ENCODE data around the gene IKBKG. TPM values are rescaled to one million over a fixed set of nuclear protein-coding genes. Genes with fewer than 3 reads are reported as not detected.
A peak's percentile ranks its signal among the peaks of the same experiment; 100 is the strongest.
"Not testable (repeated sequence)": the region's sequence is repeated elsewhere in the genome, so short reads cannot be mapped to it uniquely, and the experiment has no call there.

IKBKG gene
- total RNA-seq, 2 experiments from 2014 or later, result 32.7 to 33.0 TPM

DNA sequence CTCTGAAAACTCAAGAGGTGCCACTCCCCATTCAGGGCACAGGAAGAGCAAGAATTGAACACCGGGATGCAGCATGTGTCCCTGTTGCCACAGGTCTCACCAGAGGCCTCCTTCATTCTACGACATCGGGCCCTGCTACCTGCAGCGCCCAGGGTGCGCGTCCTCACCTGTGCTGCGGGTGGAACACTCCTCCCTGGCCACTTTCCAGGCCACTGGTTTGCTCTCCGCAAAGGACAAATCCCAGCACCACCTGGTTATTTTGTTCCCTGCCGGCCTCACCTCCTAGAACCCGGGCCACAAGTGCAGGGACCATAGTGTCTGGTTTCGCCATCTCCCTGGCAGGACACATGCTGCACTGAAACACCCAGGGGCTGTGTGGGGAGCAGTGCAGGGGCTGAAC is 17.1 kb upstream of the IKBKG start:
- no peak for ATAC-seq

GRCh38 chrX:154531626-154532025 is 15.8 kb upstream of the IKBKG start:
- POLR2A ChIA-PET, result no interaction called here
- CTCF ChIA-PET, result no interaction called here
- intact Hi-C loops (cut with DNase I, micrococcal nuclease), result loop anchor here in 1 of 2 experiments (5.0 kb wide), 1 partner anchor 44 kb away; the partner anchor contains the start of gene UBL4A

More for the DNA sequence above, 17.1 kb upstream of the IKBKG start:
- peaks cover 7% of the 10 kb centered on the region for H3K36me3 Mint-ChIP-seq (ENCODE audit: low read depth)
- CTCF ChIA-PET, result no interaction called here
- H3K9me3 Mint-ChIP-seq (ENCODE audit: low read depth), result no peaks in the 10 kb centered on the region
- no peak for DNase-seq
- POLR2A ChIA-PET, result no interaction called here
- H3K4me3 Mint-ChIP-seq, result no peak overlapping the region
- peaks cover 20% of the 10 kb centered on the region for H3K4me1 Mint-ChIP-seq
- intact Hi-C loops (cut with DNase I, micrococcal nuclease), result loop anchor here in 1 of 2 experiments (5.0 kb wide), 1 partner anchor 43 kb away; the partner anchor contains the start of gene UBL4A
- H3K27me3 Mint-ChIP-seq, result no peaks in the 10 kb centered on the region
- H3K27ac Mint-ChIP-seq, result no peak overlapping the region

DNA sequence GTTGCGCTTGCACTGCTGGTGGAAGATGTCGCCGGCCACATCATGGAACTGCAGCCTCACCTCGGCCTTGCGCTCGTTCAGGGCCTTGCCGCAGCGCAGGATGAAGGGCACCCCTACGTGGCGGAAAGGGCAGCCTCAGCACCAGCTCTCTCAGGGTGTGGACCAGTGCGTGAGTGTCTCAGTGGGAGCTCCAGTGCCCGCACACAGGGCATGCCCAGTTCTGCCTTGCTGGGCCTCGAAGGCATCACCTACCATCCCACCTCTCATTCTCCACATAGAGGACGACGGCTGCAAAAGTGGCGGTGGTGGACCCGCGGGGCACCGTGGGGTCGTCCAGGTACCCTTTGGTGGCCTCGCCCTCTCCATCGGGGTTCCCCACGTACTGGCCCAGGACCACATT is 14.7 kb upstream of the IKBKG start:
- DNase-seq (no peak), ATAC-seq (no peak)
- Mint-ChIP-seq H3K4me1 (peaks cover 3% of the 10 kb centered on the region), H3K27ac (no peak overlapping the region), H3K4me3 (no peak overlapping the region), H3K9me3 (ENCODE audit: low read depth) (no peaks in the 10 kb centered on the region), H3K36me3 (ENCODE audit: low read depth) (peaks cover 7% of the 10 kb centered on the region), H3K27me3 (no peaks in the 10 kb centered on the region)
- CTCF ChIA-PET, result interaction anchor here (0.7 kb wide), 1 partner anchor 11 kb away, joined by 3 read pairs; no protein-coding TSS in a partner anchor
- POLR2A ChIA-PET, result no interaction called here
- intact Hi-C loops (cut with DNase I, micrococcal nuclease), result loop anchor here in 1 of 2 experiments (5.0 kb wide), 1 partner anchor 45 kb away; the partner anchor contains the start of gene UBL4A

More at GRCh38 chrX:154531626-154532025, 15.8 kb upstream of the IKBKG start:
- Mint-ChIP-seq H3K9me3 (ENCODE audit: low read depth) (no peaks in the 10 kb centered on the region), H3K27me3 (no peaks in the 10 kb centered on the region), H3K4me1 (peaks cover 12% of the 10 kb centered on the region), H3K36me3 (ENCODE audit: low read depth) (peaks cover 7% of the 10 kb centered on the region), H3K4me3 (no peak overlapping the region), H3K27ac (no peak overlapping the region)
- DNase-seq (no peak), ATAC-seq (no peak)

DNA sequence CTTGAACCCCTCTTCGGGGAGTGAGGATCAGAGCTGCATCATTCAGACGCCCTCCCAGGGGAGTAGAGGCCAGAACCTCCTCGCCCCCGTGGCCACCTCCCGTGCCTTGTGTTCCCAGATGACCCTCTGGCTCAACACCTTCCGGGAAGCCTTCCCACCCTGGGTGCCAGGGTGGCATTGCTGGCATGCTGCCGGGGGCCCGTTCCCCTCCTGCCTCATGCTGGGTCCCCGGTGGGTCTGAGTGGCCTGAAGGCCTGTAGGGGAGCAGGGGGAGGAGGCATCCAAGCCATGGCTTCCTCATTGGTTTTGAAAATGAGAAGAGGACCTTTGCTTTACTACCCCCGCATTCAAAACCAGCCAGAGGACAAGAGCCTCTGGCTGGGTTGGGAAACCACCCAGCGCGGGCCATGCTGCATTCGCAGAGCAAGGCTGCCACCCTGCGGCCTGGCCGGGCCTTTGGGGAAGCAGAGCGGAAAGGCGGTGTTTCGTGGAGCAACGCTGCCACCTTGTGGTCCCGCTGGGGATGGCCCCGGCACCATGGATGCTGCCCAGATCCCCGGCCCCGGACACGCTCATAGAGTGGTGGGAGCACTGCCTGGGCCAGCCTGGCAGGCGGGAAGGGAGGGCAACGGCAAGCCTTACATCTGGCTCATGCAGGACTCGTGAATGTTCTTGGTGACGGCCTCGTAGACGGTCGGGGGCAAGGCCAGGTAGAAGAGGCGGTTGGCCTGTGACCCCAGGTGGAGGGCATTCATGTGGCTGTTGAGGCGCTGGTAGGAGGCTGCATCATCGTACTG is 12.7 kb upstream of the IKBKG start:
- CTCF ChIA-PET, result interaction anchor here (0.6 to 1.1 kb wide), 3 partner anchors 70 to 127 kb away, joined by 3 to 4 read pairs (median 3); no protein-coding TSS in a partner anchor
- no peaks in the 10 kb centered on the region for H3K27me3 Mint-ChIP-seq
- no peak overlapping the region for H3K4me3 Mint-ChIP-seq
- intact Hi-C loops (cut with DNase I, micrococcal nuclease), result loop anchor here (1.0 to 5.0 kb wide), 3 partner anchors 44 to 136 kb away; partner anchors contain the start of genes RPL10 (in 1 of the 2), SLC10A3 (in 1 of the 2) and UBL4A (in 1 of the 2)
- no peak overlapping the region for H3K27ac Mint-ChIP-seq
- peak; percentile 96 for ATAC-seq
- peak; percentile 93 for DNase-seq
- H3K4me1 Mint-ChIP-seq, result peaks cover 13% of the 10 kb centered on the region
- H3K9me3 Mint-ChIP-seq (ENCODE audit: low read depth), result no peaks in the 10 kb centered on the region
- H3K36me3 Mint-ChIP-seq (ENCODE audit: low read depth), result peaks cover 11% of the 10 kb centered on the region
- POLR2A ChIA-PET, result no interaction called here

GRCh38 chrX:154535892-154536291 is 11.5 kb upstream of the IKBKG start:
- Mint-ChIP-seq H3K9me3 (ENCODE audit: low read depth) (no peaks in the 10 kb centered on the region), H3K27me3 (no peaks in the 10 kb centered on the region), H3K27ac (no peak overlapping the region), H3K4me1 (peaks cover 13% of the 10 kb centered on the region), H3K36me3 (ENCODE audit: low read depth) (peaks cover 11% of the 10 kb centered on the region), H3K4me3 (no peak overlapping the region)
- intact Hi-C loops (cut with DNase I, micrococcal nuclease), result no loop called here
- DNase-seq, result no peak
- ChIA-PET CTCF (interaction anchor here (0.8 kb wide), 1 partner anchor 128 kb away, joined by 3 read pairs; no protein-coding TSS in a partner anchor), POLR2A (no interaction called here)
- no peak for ATAC-seq

GRCh38 chrX:154539077-154539476 is 8.3 kb upstream of the IKBKG start:
- intact Hi-C loops (cut with DNase I, micrococcal nuclease), result no loop called here
- ATAC-seq, result no peak

DNA sequence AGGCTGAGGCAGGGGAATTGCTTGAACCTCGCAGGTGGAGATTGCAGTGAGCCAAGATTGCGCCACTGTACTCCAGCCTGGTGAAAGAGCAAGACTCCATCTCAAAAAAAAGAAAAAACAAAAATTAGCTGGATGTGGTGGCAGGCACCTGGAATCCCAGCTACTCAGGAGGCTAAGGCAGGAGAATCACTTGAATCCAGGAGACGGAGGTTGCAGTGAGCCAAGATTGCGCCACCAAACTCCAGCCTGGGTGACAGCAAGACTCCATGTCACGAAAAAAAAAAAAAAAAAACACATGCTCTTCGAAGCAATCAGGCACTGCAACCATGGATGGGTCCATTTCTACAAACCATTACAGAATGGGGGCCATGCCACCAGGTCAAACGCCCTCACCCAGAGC is 7.1 kb upstream of the IKBKG start:
- H3K27ac Mint-ChIP-seq; H3K4me3 Mint-ChIP-seq; DNase-seq; H3K27me3 Mint-ChIP-seq; ATAC-seq; CTCF ChIA-PET; intact Hi-C loops (cut with DNase I, micrococcal nuclease); H3K9me3 Mint-ChIP-seq (ENCODE audit: low read depth): not testable (repeated sequence)
- Mint-ChIP-seq H3K36me3 (ENCODE audit: low read depth) (peaks cover 14% of the 10 kb centered on the region), H3K4me1 (peaks cover 32% of the 10 kb centered on the region)
- POLR2A ChIA-PET, result interaction anchor here (0.6 kb wide), 1 partner anchor 165 kb away, joined by 5 read pairs; no protein-coding TSS in a partner anchor

More at GRCh38 chrX:154539077-154539476, 8.3 kb upstream of the IKBKG start:
- no peaks in the 10 kb centered on the region for H3K27me3 Mint-ChIP-seq
- H3K36me3 Mint-ChIP-seq (ENCODE audit: low read depth), result peaks cover 13% of the 10 kb centered on the region
- no peak overlapping the region for H3K27ac Mint-ChIP-seq
- CTCF ChIA-PET, result no interaction called here
- POLR2A ChIA-PET, result no interaction called here
- no peak overlapping the region for H3K4me3 Mint-ChIP-seq
- no peaks in the 10 kb centered on the region for H3K9me3 Mint-ChIP-seq (ENCODE audit: low read depth)
- peaks cover 27% of the 10 kb centered on the region for H3K4me1 Mint-ChIP-seq
- no peak for DNase-seq

- ChIA-PET CTCF (interaction anchor here (0.7 kb wide), 1 partner anchor 567 kb away, joined by 3 read pairs; no protein-coding TSS in a partner anchor), POLR2A (no interaction called here)
- Mint-ChIP-seq H3K27ac (no peak overlapping the region), H3K27me3 (no peaks in the 10 kb centered on the region), H3K9me3 (ENCODE audit: low read depth) (no peaks in the 10 kb centered on the region), H3K4me1 (peaks cover 36% of the 10 kb centered on the region), H3K4me3 (no peak overlapping the region), H3K36me3 (ENCODE audit: low read depth) (peaks cover 15% of the 10 kb centered on the region)
- ATAC-seq, result no peak
- no peak for DNase-seq
- intact Hi-C loops (cut with DNase I, micrococcal nuclease), result no loop called here
Measured at GRCh38 chrX:154540897-154541535, 6.4 kb upstream of the IKBKG start.

DNA sequence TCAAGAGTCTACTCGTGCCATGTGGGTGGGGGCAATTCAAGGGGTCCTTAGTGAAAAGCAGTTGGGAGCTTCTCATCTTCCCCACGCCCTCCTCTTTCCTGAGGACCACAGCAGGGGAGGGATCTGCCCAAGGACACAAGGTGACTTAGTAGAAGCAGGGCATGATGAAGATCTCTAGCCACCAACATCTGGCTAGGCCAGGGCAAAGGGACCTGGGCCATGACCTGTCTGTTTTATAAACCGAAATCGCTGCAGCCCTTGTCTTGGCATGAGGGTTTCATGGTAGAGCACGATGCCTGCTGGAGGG is 5.9 kb upstream of the IKBKG start:
- DNase-seq, result no peak
- Mint-ChIP-seq H3K36me3 (ENCODE audit: low read depth) (peaks cover 18% of the 10 kb centered on the region), H3K9me3 (ENCODE audit: low read depth) (no peaks in the 10 kb centered on the region), H3K4me1 (peaks cover 39% of the 10 kb centered on the region), H3K27me3 (no peaks in the 10 kb centered on the region), H3K4me3 (no peak overlapping the region), H3K27ac (peak overlapping the region; percentile 95)
- ATAC-seq, result no peak
- CTCF ChIA-PET, result interaction anchor here (0.7 to 0.8 kb wide), 2 partner anchors 207 to 567 kb away, joined by 3 read pairs; no protein-coding TSS in a partner anchor
- POLR2A ChIA-PET, result no interaction called here
- intact Hi-C loops (cut with DNase I, micrococcal nuclease), result no loop called here

GRCh38 chrX:154541896-154542722 is 5.3 kb upstream of the IKBKG start:
- CTCF ChIA-PET, result interaction anchor here (0.8 to 1.0 kb wide), 2 partner anchors 15 to 206 kb away, joined by 3 to 4 read pairs; no protein-coding TSS in a partner anchor
- peak overlapping the region; percentile 95 for H3K27ac Mint-ChIP-seq
- no peaks in the 10 kb centered on the region for H3K9me3 Mint-ChIP-seq (ENCODE audit: low read depth)
- POLR2A ChIA-PET, result interaction anchor here (0.6 kb wide), 1 partner anchor 14 kb away, joined by 4 read pairs; no protein-coding TSS in a partner anchor
- ATAC-seq (no peak), DNase-seq (peak; percentile 60)
- intact Hi-C loops (cut with DNase I, micrococcal nuclease), result no loop called here
- no peaks in the 10 kb centered on the region for H3K27me3 Mint-ChIP-seq
- peaks cover 39% of the 10 kb centered on the region for H3K4me1 Mint-ChIP-seq
- H3K4me3 Mint-ChIP-seq, result peak overlapping the region; percentile 76
- peaks cover 18% of the 10 kb centered on the region for H3K36me3 Mint-ChIP-seq (ENCODE audit: low read depth)

All from activated CD4-positive, alpha-beta T cell treated with anti-CD3 and anti-CD28 coated beads for 36 hours (primary cell).